Cardiac fibroblast (primary cell): Measurements from ENCODE around the gene TBCCD1.

Experiments used
- DNase-seq, 2 donors: peaks; one replicate each; pipeline versions ENCODE4 v3.0.0 to v3.0.0-alpha.2; 2010; ENCODE audit warnings: low read depth in 2 of 2
- H3K4me3 ChIP-seq, 2 donors: replicated peaks in 1 of 2; 1 replicate in 1 of 2; 2 replicates in 1 of 2; pipeline ENCODE4 v1.5.1; 2011; ENCODE audit warnings: low read depth in 2 of 2, low read length in 2 of 2, mild to moderate bottlenecking in 2 of 2, moderate library complexity in 1 of 2
- CTCF ChIP-seq: IDR thresholded peaks from one replicate; pipeline ENCODE4 v1.5.1; 2011; ENCODE audit warnings: low read depth, mild to moderate bottlenecking, low read length, inconsistent platforms

TBCCD1 gene

DNA sequence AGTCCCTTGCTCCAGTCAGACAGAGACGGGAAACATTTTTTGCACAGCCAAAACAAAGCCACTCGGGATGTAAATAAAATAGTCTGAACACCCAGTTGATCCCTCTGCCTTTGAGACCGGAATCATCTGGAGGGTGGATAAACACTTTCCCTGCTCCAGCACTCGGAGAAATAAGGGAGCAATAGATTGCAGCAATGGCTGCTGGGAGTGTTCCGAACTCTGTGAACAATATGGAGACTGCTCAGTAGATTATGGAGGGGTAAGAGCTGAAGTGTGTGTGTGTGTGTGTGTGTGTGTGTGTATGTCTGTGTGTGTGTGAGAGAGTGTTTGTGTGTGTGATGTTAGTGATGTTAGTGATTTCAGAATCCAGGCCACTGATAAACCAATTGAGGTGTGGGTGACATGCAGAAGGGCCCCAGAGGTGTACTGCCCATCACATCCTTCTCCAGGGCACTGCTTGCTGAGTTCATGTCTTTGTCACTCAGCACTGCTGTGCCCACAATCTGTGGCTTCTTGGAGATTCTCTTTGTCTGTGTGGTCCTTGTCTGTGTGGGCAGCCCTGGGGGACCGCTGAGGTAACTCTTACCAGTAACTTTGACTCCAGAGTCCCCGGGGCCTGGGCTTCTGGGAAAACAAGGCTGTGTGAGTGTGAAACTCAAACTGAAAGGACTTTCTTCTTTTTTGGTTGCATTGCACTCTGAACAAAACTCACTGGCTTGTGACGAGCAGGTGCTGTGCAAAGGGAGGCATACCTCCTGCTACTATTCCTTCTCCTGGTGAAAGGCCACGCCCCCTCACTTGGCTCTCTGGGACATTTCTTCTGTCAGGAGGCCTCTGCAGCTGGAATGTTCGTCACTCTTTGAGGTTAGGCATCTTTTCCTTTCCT is 45.9 kb downstream of the TBCCD1 start:
- DNase-seq = no peak
- H3K4me3 ChIP-seq = no peak overlapping the region
- no peak for TF ChIP-seq CTCF

- no peak overlapping the region for H3K4me3 ChIP-seq
- DNase-seq = no peak
- TF ChIP-seq CTCF = no peak
Observed at GRCh38 chr3:186520431-186520830, 46.7 kb downstream of the TBCCD1 start.

GRCh38 chr3:186519021-186519658 is 48.0 kb downstream of the TBCCD1 start:
- TF ChIP-seq CTCF = no peak
- DNase-seq = no peak
- H3K4me3 ChIP-seq = no peak overlapping the region

- H3K4me3 ChIP-seq = no peak overlapping the region
- DNase-seq = no peak
- no peak for TF ChIP-seq CTCF
Observed at GRCh38 chr3:186517218-186517617, 49.9 kb downstream of the TBCCD1 start.

DNA sequence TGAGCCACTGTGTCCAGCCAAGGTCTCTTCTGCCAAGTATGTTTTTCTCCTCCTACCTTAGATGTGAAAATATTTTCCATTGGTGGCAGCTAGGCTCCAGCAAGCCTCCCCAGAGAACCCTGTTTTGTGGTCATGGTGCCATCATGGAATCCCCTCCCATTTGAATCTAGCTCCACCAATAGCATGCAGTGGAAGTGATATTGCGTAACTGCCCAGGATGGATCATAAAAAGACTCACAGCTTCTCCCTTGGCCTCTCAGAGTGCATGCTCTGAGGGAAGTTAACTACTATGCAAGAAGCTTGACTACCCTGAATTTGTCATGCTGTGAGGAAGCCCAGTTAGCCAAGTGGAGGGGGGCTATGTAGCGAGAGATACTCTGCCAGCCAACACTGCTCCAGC is 50.5 kb downstream of the TBCCD1 start:
- TF ChIP-seq CTCF = no peak
- no peak for DNase-seq
- H3K4me3 ChIP-seq = no peak overlapping the region

DNA sequence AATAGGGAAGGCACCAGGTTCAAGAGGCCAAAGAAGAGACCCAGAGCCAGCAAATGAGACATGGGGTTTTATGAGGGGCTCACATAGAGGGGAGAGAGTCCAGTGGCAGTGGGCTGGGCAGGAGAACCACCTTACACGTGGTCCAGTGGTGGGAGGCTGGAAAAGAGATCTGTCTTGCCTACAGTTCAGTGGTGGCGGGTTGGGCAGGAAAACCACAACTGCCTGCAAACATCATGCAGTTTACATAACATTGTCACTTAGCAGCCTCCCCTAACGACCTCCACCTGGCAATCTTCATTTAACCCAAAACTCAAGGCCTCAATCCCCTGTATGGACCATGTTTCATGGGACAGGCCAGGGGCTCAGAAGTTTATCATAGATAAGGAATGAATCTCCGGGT is 52.0 kb downstream of the TBCCD1 start:
- TF ChIP-seq CTCF = no peak
- no peak for DNase-seq
- H3K4me3 ChIP-seq = no peak overlapping the region
